Glutamatergic neuron (in vitro differentiated cells): Measurements from ENCODE around the gene JPH3. TPM values are rescaled to one million over a fixed set of nuclear protein-coding genes. Genes with fewer than 3 reads are reported as not detected.
A peak's percentile ranks its signal among the peaks of the same experiment; 100 is the strongest.

Source experiments
- DNase-seq: peaks from one replicate; pipeline ENCODE4 v3.0.0; 2022
- H3K27ac Mint-ChIP-seq: one replicate; pipeline ENCODE4 v1.8.0; 2020; ENCODE audit warnings: mild to moderate bottlenecking, mixed read lengths, inconsistent platforms; ENCODE audit not compliant: unreplicated experiment
- H3K27me3 Mint-ChIP-seq: one replicate; pipeline ENCODE4 v1.8.0; 2020; ENCODE audit warnings: mild to moderate bottlenecking, moderate library complexity, mixed read lengths, inconsistent platforms; ENCODE audit not compliant: unreplicated experiment
- H3K36me3 Mint-ChIP-seq: one replicate; pipeline ENCODE4 v1.8.0; 2020; ENCODE audit warnings: mild to moderate bottlenecking, mixed read lengths, inconsistent platforms; ENCODE audit not compliant: unreplicated experiment
- H3K4me1 Mint-ChIP-seq: one replicate; pipeline ENCODE4 v1.8.0; 2020; ENCODE audit warnings: mild to moderate bottlenecking, low read depth, mixed read lengths, inconsistent platforms; ENCODE audit not compliant: unreplicated experiment
- H3K4me3 Mint-ChIP-seq: one replicate; pipeline ENCODE4 v1.8.0; 2020; ENCODE audit warnings: mild to moderate bottlenecking, mixed read lengths, inconsistent platforms; ENCODE audit not compliant: unreplicated experiment
- H3K9me3 Mint-ChIP-seq: one replicate; pipeline ENCODE4 v1.8.0; 2020; ENCODE audit warnings: mild to moderate bottlenecking, moderate library complexity, mixed read lengths, inconsistent platforms; ENCODE audit not compliant: unreplicated experiment
- CTCF ChIP-seq: fragments of 200-600 bp; sonication (generic); IDR thresholded peaks from one replicate; pipeline ENCODE4 v1.5.0; 2021; ENCODE audit not compliant: partially characterized antibody, unreplicated experiment
- total RNA-seq: library from RNA; stranded (reverse); fragmentation: NEBNext Ultra II Directional; extraction: Animal tissue kit (Norgen Biotek cat#: 25700); gene quantifications from one replicate; pipeline ENCODE4 v1.2.1, GENCODE V29; 2021; ENCODE audit not compliant: unreplicated experiment

The JPH3 gene
- total RNA-seq, 1 donor from 2014 or later, result 10.5 TPM

- peaks cover 11% of the 10 kb centered on the region for H3K9me3 Mint-ChIP-seq
- DNase-seq, result peak; percentile 16
- peak overlapping the region; percentile 67 for H3K27ac Mint-ChIP-seq
- peaks cover 25% of the 10 kb centered on the region for H3K4me1 Mint-ChIP-seq
- H3K27me3 Mint-ChIP-seq, result peaks cover 8% of the 10 kb centered on the region
- H3K4me3 Mint-ChIP-seq, result peak overlapping the region; percentile 56
- no peaks in the 10 kb centered on the region for H3K36me3 Mint-ChIP-seq
- no peak for TF ChIP-seq CTCF
Observed at GRCh38 chr16:87707714-87708580, 105.6 kb downstream of the JPH3 start.

GRCh38 chr16:87708881-87709638, 106.8 kb downstream of the JPH3 start:
- H3K4me1 Mint-ChIP-seq, result peaks cover 18% of the 10 kb centered on the region
- no peak overlapping the region for H3K27ac Mint-ChIP-seq
- H3K36me3 Mint-ChIP-seq, result no peaks in the 10 kb centered on the region
- peaks cover 5% of the 10 kb centered on the region for H3K27me3 Mint-ChIP-seq
- TF ChIP-seq CTCF, result no peak
- H3K9me3 Mint-ChIP-seq, result peaks cover 10% of the 10 kb centered on the region
- DNase-seq, result no peak
- no peak overlapping the region for H3K4me3 Mint-ChIP-seq

GRCh38 chr16:87709677-87710076, 107.4 kb downstream of the JPH3 start:
- peaks cover 4% of the 10 kb centered on the region for H3K27me3 Mint-ChIP-seq
- TF ChIP-seq CTCF, result no peak
- peak; percentile 14 for DNase-seq
- H3K4me3 Mint-ChIP-seq, result no peak overlapping the region
- no peak overlapping the region for H3K27ac Mint-ChIP-seq
- no peaks in the 10 kb centered on the region for H3K36me3 Mint-ChIP-seq
- peaks cover 10% of the 10 kb centered on the region for H3K9me3 Mint-ChIP-seq
- H3K4me1 Mint-ChIP-seq, result peaks cover 16% of the 10 kb centered on the region

GRCh38 chr16:87710887-87711286, 108.6 kb downstream of the JPH3 start:
- H3K27me3 Mint-ChIP-seq, result peaks cover 4% of the 10 kb centered on the region
- H3K4me3 Mint-ChIP-seq, result no peak overlapping the region
- peaks cover 15% of the 10 kb centered on the region for H3K9me3 Mint-ChIP-seq
- peaks cover 11% of the 10 kb centered on the region for H3K4me1 Mint-ChIP-seq
- no peaks in the 10 kb centered on the region for H3K36me3 Mint-ChIP-seq
- H3K27ac Mint-ChIP-seq, result no peak overlapping the region
- no peak for DNase-seq
- TF ChIP-seq CTCF, result no peak
